ENCODE data around the gene ENTPD1. TPM values are rescaled to one million over a fixed set of nuclear protein-coding genes. Genes with fewer than 3 reads are reported as not detected.

The ENTPD1 gene
- total RNA-seq, 1 experiment from 2014 or later: 0.37 TPM

GRCh38 chr10:95906677-95907455 lies 150.9 kb downstream of the ENTPD1 start (continued):
- TF ChIP-seq, protein P1, sequence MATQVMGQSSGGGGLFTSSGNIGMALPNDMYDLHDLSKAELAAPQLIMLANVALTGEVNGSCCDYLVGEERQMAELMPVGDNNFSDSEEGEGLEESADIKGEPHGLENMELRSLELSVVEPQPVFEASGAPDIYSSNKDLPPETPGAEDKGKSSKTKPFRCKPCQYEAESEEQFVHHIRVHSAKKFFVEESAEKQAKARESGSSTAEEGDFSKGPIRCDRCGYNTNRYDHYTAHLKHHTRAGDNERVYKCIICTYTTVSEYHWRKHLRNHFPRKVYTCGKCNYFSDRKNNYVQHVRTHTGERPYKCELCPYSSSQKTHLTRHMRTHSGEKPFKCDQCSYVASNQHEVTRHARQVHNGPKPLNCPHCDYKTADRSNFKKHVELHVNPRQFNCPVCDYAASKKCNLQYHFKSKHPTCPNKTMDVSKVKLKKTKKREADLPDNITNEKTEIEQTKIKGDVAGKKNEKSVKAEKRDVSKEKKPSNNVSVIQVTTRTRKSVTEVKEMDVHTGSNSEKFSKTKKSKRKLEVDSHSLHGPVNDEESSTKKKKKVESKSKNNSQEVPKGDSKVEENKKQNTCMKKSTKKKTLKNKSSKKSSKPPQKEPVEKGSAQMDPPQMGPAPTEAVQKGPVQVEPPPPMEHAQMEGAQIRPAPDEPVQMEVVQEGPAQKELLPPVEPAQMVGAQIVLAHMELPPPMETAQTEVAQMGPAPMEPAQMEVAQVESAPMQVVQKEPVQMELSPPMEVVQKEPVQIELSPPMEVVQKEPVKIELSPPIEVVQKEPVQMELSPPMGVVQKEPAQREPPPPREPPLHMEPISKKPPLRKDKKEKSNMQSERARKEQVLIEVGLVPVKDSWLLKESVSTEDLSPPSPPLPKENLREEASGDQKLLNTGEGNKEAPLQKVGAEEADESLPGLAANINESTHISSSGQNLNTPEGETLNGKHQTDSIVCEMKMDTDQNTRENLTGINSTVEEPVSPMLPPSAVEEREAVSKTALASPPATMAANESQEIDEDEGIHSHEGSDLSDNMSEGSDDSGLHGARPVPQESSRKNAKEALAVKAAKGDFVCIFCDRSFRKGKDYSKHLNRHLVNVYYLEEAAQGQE (IDR thresholded peaks at IDR 0.05; ENCODE audit: low read depth): no peak
- TF ChIP-seq TCF7L2 (IDR thresholded peaks at IDR 0.05; ENCODE audit: borderline replicate concordance, extremely low read depth, insufficient read depth, insufficient read length) (no peak), POLR2AphosphoS5 (IDR thresholded peaks at IDR 0.05; ENCODE audit: low read depth, low read length) (no peak), EGR1 (IDR thresholded peaks at IDR 0.05; ENCODE audit: low read depth) (no peak), SRF (IDR thresholded peaks at IDR 0.05; ENCODE audit: low read depth) (no peak), ELF1 (IDR thresholded peaks at IDR 0.05; ENCODE audit: borderline replicate concordance, low read depth) (no peak), EZH2phosphoT487 (IDR thresholded peaks at IDR 0.05; ENCODE audit: borderline replicate concordance) (no peak), ZFX (IDR thresholded peaks at IDR 0.05) (no peak), MAX (IDR thresholded peaks at IDR 0.05) (no peak), JUND (IDR thresholded peaks at IDR 0.05) (no peak), SP1 (IDR thresholded peaks at IDR 0.05; ENCODE audit: low read depth) (no peak)
